H9 (cell line): Measurements from ENCODE around the gene CCL3. TPM values are rescaled to one million over a fixed set of nuclear protein-coding genes. Genes with fewer than 3 reads are reported as not detected.
"Not testable (repeated sequence)": the region's sequence is repeated elsewhere in the genome, so short reads cannot be mapped to it uniquely, and the experiment has no call there.

Experiments
- DNase-seq: peaks from one replicate; pipeline ENCODE4 v3.0.0-alpha.2; 2017
- H2AFZ ChIP-seq: one replicate; pipeline ENCODE4 v1.6.1; 2013; ENCODE audit warnings: mild to moderate bottlenecking, low read length, control low read depth, moderate library complexity
- H2AK5ac ChIP-seq: 2 replicates; pipeline ENCODE4 v1.6.1; 2013; ENCODE audit warnings: low read length, control low read depth, mixed read lengths; ENCODE audit not compliant: insufficient read length
- H2BK120ac ChIP-seq: one replicate; pipeline ENCODE4 v1.6.1; 2013; ENCODE audit warnings: low read depth, mild to moderate bottlenecking, low read length, control low read depth, inconsistent platforms; ENCODE audit not compliant: poor library complexity, severe bottlenecking
- H2BK12ac ChIP-seq: 2 replicates; pipeline ENCODE4 v1.6.1; 2013; ENCODE audit warnings: low read length, control low read depth, mixed read lengths, low read depth; ENCODE audit not compliant: insufficient read length
- H2BK15ac ChIP-seq: 2 replicates; pipeline ENCODE4 v1.6.1; 2013; ENCODE audit warnings: low read depth, low read length, control low read depth
- H2BK20ac ChIP-seq: one replicate; pipeline ENCODE4 v1.6.1; 2013; ENCODE audit warnings: low read depth, mild to moderate bottlenecking, low read length, control low read depth, inconsistent platforms; ENCODE audit not compliant: poor library complexity, severe bottlenecking
- H2BK5ac ChIP-seq: 2 replicates; pipeline ENCODE4 v1.6.1; 2013; ENCODE audit warnings: low read length, control low read depth, mixed read lengths; ENCODE audit not compliant: insufficient read length
- H3K14ac ChIP-seq: 2 replicates; pipeline ENCODE4 v1.6.1; 2013; ENCODE audit warnings: low read length, control low read depth; ENCODE audit not compliant: insufficient read depth
- H3K18ac ChIP-seq: 2 replicates; pipeline ENCODE4 v1.6.1; 2013; ENCODE audit warnings: low read depth, mild to moderate bottlenecking, mixed read lengths, low read length, control low read depth; ENCODE audit not compliant: insufficient read length
- H3K23ac ChIP-seq: 2 replicates; pipeline ENCODE4 v1.6.1; 2013; ENCODE audit warnings: low read length, control low read depth, mixed read lengths, low read depth; ENCODE audit not compliant: insufficient read length
- H3K23me2 ChIP-seq: 2 replicates; pipeline ENCODE4 v1.6.1; 2013; ENCODE audit warnings: low read depth, mild to moderate bottlenecking, mixed read lengths, low read length, control low read depth; ENCODE audit not compliant: insufficient read length, poor library complexity, severe bottlenecking
- H3K27ac ChIP-seq: 2 replicates; pipeline ENCODE4 v1.5.1; 2013; ENCODE audit warnings: low read length, control low read depth, mixed read lengths, low read depth; ENCODE audit not compliant: insufficient read length
- H3K27me3 ChIP-seq: 2 replicates; pipeline ENCODE4 v1.6.1; 2013; ENCODE audit warnings: low read length, control low read depth, inconsistent platforms; ENCODE audit not compliant: insufficient read depth
- H3K4ac ChIP-seq: 2 replicates; pipeline ENCODE4 v1.6.1; 2013; ENCODE audit warnings: low read depth, mild to moderate bottlenecking, control low read depth, inconsistent platforms, low read length, moderate library complexity
- H3K4me1 ChIP-seq: 2 replicates; pipeline ENCODE4 v1.6.1; 2013; ENCODE audit warnings: low read length, control low read depth, inconsistent platforms; ENCODE audit not compliant: insufficient read depth
- H3K4me2 ChIP-seq: 2 replicates; pipeline ENCODE4 v1.6.1; 2013; ENCODE audit warnings: low read length, control low read depth, mixed read lengths; ENCODE audit not compliant: insufficient read length, insufficient read depth
- H3K56ac ChIP-seq: 2 replicates; pipeline ENCODE4 v1.6.1; 2013; ENCODE audit warnings: low read depth, mild to moderate bottlenecking, mixed read lengths, low read length, control low read depth; ENCODE audit not compliant: insufficient read length
- H3K79me1 ChIP-seq: 2 replicates; pipeline ENCODE4 v1.6.1; 2013; ENCODE audit warnings: low read depth, mild to moderate bottlenecking, moderate library complexity, low read length, control low read depth, inconsistent platforms; ENCODE audit not compliant: insufficient read depth, poor library complexity, severe bottlenecking
- H3K79me2 ChIP-seq: 2 replicates; pipeline ENCODE4 v1.6.1; 2013; ENCODE audit warnings: low read length, control low read depth, inconsistent platforms; ENCODE audit not compliant: insufficient read depth
- H3K9ac ChIP-seq: 2 replicates; pipeline ENCODE4 v1.6.1; 2013; ENCODE audit warnings: low read length, control low read depth, mixed read lengths; ENCODE audit not compliant: insufficient read length; ENCODE audit errors: extremely low read depth
- H3K9me3 ChIP-seq: one replicate; pipeline ENCODE4 v1.6.1; 2013; ENCODE audit warnings: low read depth, low read length, inconsistent platforms; ENCODE audit not compliant: control insufficient read depth
- H3T11ph ChIP-seq: one replicate; pipeline ENCODE4 v1.6.1; 2013; ENCODE audit warnings: mild to moderate bottlenecking, low read length, control low read depth, inconsistent platforms
- H4K20me1 ChIP-seq: one replicate; pipeline ENCODE4 v1.6.1; 2013; ENCODE audit not compliant: control insufficient read depth, insufficient read length, insufficient read depth
- H4K5ac ChIP-seq: 2 replicates; pipeline ENCODE4 v1.6.1; 2013; ENCODE audit warnings: low read depth, mild to moderate bottlenecking, mixed read lengths, low read length, control low read depth; ENCODE audit not compliant: insufficient read length
- H4K8ac ChIP-seq: replicated peaks from 2 replicates; pipeline ENCODE4 v1.6.1; 2013; ENCODE audit warnings: low read length, control low read depth, mixed read lengths, low read depth; ENCODE audit not compliant: insufficient read length
- H4K91ac ChIP-seq: 2 replicates; pipeline ENCODE4 v1.6.1; 2013; ENCODE audit warnings: low read depth, mild to moderate bottlenecking, moderate library complexity, mixed read lengths, low read length, control low read depth; ENCODE audit not compliant: insufficient read length
- H3K27ac Mint-ChIP-seq, 3 experiments: 2 replicates in 2 of 3; 3 replicates in 1 of 3; pipeline ENCODE4 v1.8.0; 2020 to 2021; ENCODE audit warnings: mixed read lengths in 3 of 3, mild to moderate bottlenecking in 1 of 3, moderate library complexity in 1 of 3
- H3K27me3 Mint-ChIP-seq: 2 replicates; pipeline ENCODE4 v1.8.0; 2021; ENCODE audit warnings: low read depth, mild to moderate bottlenecking, moderate library complexity, mixed read lengths
- H3K36me3 Mint-ChIP-seq, 3 experiments: 2 replicates in 2 of 3; 3 replicates in 1 of 3; pipeline ENCODE4 v1.8.0; 2020 to 2021; ENCODE audit warnings: low read depth in 3 of 3, mixed read lengths in 3 of 3; ENCODE audit not compliant: insufficient read depth in 1 of 3
- H3K4me1 Mint-ChIP-seq, 2 experiments: 2 replicates each; pipeline ENCODE4 v1.8.0; 2020; ENCODE audit warnings: mixed read lengths in 2 of 2
- H3K4me3 Mint-ChIP-seq, 2 experiments: 2 replicates in 1 of 2; 3 replicates in 1 of 2; pipeline ENCODE4 v1.8.0; 2020 to 2021; ENCODE audit warnings: mild to moderate bottlenecking in 2 of 2, mixed read lengths in 2 of 2, moderate library complexity in 1 of 2
- H3K9me3 Mint-ChIP-seq, 2 experiments: 2 replicates in 1 of 2; 3 replicates in 1 of 2; pipeline ENCODE4 v1.8.0; 2020; ENCODE audit warnings: mild to moderate bottlenecking in 2 of 2, mixed read lengths in 2 of 2, moderate library complexity in 1 of 2
- WGBS: extraction: QIAGEN DNeasy Blood & Tissue Kit; methylation state at CpG from one replicate; pipeline ENCODE4 v1.1.7; 2013; ENCODE audit warnings: missing lambda C conversion rate, low lambda C conversion rate, mixed read lengths; ENCODE audit not compliant: insufficient read length; ENCODE audit errors: extremely low coverage; 5-methylcytosine and 5-hydroxymethylcytosine counted together
- total RNA-seq: library from RNA; stranded (reverse); gene quantifications from 2 replicates; pipeline ENCODE4 v1.2.1, GENCODE V29; 2021

Gene CCL3
- total RNA-seq, 1 experiment from 2014 or later = not detected

- not testable (repeated sequence) for H4K5ac ChIP-seq, H3K23me2 ChIP-seq
- no CpG with 5 or more reads among the region's 8 CpGs for WGBS
Observed at GRCh38 chr17:36082482-36083120, 7.3 kb downstream of the CCL3 start.

GRCh38 chr17:36081681-36082471, 8.1 kb downstream of the CCL3 start:
- H3K4ac ChIP-seq, H2AK5ac ChIP-seq, H3K27ac Mint-ChIP-seq, H3K79me1 ChIP-seq, H2AFZ ChIP-seq, H3K56ac ChIP-seq, H2BK15ac ChIP-seq, H3K23ac ChIP-seq, H3K9me3 Mint-ChIP-seq, H4K20me1 ChIP-seq, H2BK5ac ChIP-seq, H3K79me2 ChIP-seq, H3K36me3 Mint-ChIP-seq, H3K18ac ChIP-seq, H3K27ac ChIP-seq, H3K14ac ChIP-seq, H2BK12ac ChIP-seq, H3K27me3 Mint-ChIP-seq, H3K4me3 Mint-ChIP-seq, H2BK120ac ChIP-seq, H4K5ac ChIP-seq, H2BK20ac ChIP-seq, H3K23me2 ChIP-seq, DNase-seq, H3K27me3 ChIP-seq, H3K4me1 ChIP-seq, H3T11ph ChIP-seq, H4K8ac ChIP-seq, H4K91ac ChIP-seq, H3K9me3 ChIP-seq, H3K9ac ChIP-seq, H3K4me2 ChIP-seq: not testable (repeated sequence)
- no CpG with 5 or more reads among the region's 5 CpGs for WGBS
- peaks cover 19% of the 10 kb centered on the region in 2 experiments for H3K4me1 Mint-ChIP-seq

More at GRCh38 chr17:36082482-36083120, 7.3 kb downstream of the CCL3 start:
- H4K91ac ChIP-seq, H2AK5ac ChIP-seq, H2BK120ac ChIP-seq, H3K27ac Mint-ChIP-seq, H3K18ac ChIP-seq, H3K4me3 Mint-ChIP-seq, H3K27me3 Mint-ChIP-seq, H2BK20ac ChIP-seq, H4K8ac ChIP-seq, H3K9me3 ChIP-seq, H3K36me3 Mint-ChIP-seq, H3K4ac ChIP-seq, H3K27ac ChIP-seq, H3K56ac ChIP-seq, H3T11ph ChIP-seq, H3K14ac ChIP-seq, H3K23ac ChIP-seq, H3K4me2 ChIP-seq, H2BK5ac ChIP-seq, H3K79me1 ChIP-seq, DNase-seq, H2AFZ ChIP-seq, H4K20me1 ChIP-seq, H3K27me3 ChIP-seq, H3K9ac ChIP-seq, H3K79me2 ChIP-seq, H3K9me3 Mint-ChIP-seq, H3K4me1 ChIP-seq, H2BK12ac ChIP-seq, H2BK15ac ChIP-seq: not testable (repeated sequence)
- H3K4me1 Mint-ChIP-seq = peaks cover 19% of the 10 kb centered on the region in 2 experiments
